ENCODE results near the gene MYO1D. TPM values are rescaled to one million over a fixed set of nuclear protein-coding genes. Genes with fewer than 3 reads are reported as not detected.

MYO1D gene
- total RNA-seq, 1 donor from 2014 or later: 24.9 TPM

DNA sequence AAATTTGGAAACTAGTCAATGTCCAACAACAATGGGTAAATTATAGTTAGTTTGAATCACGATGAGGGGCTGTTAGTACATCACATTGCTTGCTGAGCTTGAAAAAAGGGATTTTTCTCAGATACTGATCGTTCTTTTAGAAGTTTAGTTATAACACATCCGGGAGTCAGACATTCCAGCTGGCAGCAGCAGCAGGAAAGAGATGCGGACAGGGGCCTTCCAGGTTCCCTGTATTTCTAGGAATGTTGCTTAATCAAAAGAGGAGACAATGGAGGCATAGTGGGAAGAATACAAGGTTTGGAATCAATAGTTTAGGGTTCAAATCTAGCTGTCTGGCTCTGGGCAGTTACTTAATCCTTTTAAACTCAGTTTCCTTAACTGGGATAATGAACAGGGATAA is 362.3 kb downstream of the MYO1D start:
- TF ChIP-seq CTCF (conservative IDR thresholded peaks at IDR 0.05): no peak
- Mint-ChIP-seq H3K27me3 (peaks cover 1% of the 10 kb centered on the region), H3K4me3 (no peak overlapping the region), H3K9me3 (no peaks in the 10 kb centered on the region), H3K36me3 (no peaks in the 10 kb centered on the region), H3K4me1 (ENCODE audit: unreplicated experiment) (peaks cover 26% of the 10 kb centered on the region), H3K27ac (no peak overlapping the region)
- DNase-seq (ENCODE audit: extremely low spot score, unreplicated experiment): no peak

DNA sequence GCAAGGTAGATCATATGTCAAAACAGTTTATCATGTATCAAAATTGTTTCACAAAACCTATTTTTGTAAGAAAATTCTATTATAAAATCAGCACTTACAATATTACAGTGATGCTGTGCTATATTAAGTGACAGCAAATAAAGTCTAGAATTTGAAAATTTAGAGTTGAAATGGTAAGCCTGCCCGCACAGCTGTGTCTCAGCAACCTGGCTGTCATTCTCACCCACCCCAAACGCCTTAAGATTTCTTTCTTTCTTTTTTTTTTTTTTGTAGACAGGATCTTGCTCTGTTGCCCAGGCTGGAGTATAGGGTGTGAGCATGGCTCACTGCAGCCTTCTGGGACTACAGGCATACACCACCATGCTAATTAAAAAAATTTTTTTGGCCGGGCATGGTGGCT is 363.3 kb downstream of the MYO1D start:
- Mint-ChIP-seq H3K36me3 (no peaks in the 10 kb centered on the region), H3K9me3 (no peaks in the 10 kb centered on the region), H3K4me1 (ENCODE audit: unreplicated experiment) (peaks cover 24% of the 10 kb centered on the region), H3K27me3 (no peaks in the 10 kb centered on the region), H3K27ac (no peak overlapping the region), H3K4me3 (no peak overlapping the region)
- no peak for DNase-seq (ENCODE audit: extremely low spot score, unreplicated experiment)
- TF ChIP-seq CTCF (conservative IDR thresholded peaks at IDR 0.05): no peak

DNA sequence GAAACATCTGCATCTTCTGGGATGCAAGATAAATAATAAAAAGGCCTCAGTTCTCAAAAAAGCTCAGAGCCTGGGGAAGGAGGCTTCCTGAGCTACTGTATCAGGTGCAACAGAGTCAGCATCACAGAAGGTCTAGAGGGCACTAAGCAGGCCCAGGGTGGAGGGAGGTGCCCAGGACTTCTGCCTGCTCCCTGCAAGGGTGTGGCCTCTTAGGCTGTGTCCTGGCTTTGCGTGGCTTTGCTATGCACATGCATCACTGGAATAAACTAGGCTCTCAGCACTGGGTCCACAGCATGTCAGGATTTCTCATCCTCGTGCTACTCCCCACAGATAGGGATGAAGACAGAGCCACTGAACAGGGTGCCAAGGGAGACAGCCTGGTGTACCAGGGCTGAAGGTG is 364.6 kb downstream of the MYO1D start:
- H3K4me3 Mint-ChIP-seq: no peak overlapping the region

GRCh38 chr17:32510466-32510865 is 366.5 kb downstream of the MYO1D start:
- H3K27ac Mint-ChIP-seq: no peak overlapping the region
- no peak for TF ChIP-seq CTCF (conservative IDR thresholded peaks at IDR 0.05)
- no peaks in the 10 kb centered on the region for H3K9me3 Mint-ChIP-seq
- H3K36me3 Mint-ChIP-seq: no peaks in the 10 kb centered on the region
- peaks cover 6% of the 10 kb centered on the region for H3K4me1 Mint-ChIP-seq (ENCODE audit: unreplicated experiment)
- H3K4me3 Mint-ChIP-seq: no peak overlapping the region
- DNase-seq (ENCODE audit: extremely low spot score, unreplicated experiment): no peak
- no peaks in the 10 kb centered on the region for H3K27me3 Mint-ChIP-seq

More for the DNA sequence above, 364.6 kb downstream of the MYO1D start:
- Mint-ChIP-seq H3K36me3 (no peaks in the 10 kb centered on the region), H3K4me1 (ENCODE audit: unreplicated experiment) (peaks cover 16% of the 10 kb centered on the region), H3K27ac (no peak overlapping the region), H3K27me3 (no peaks in the 10 kb centered on the region), H3K9me3 (no peaks in the 10 kb centered on the region)
- no peak for TF ChIP-seq CTCF (conservative IDR thresholded peaks at IDR 0.05)
- DNase-seq (ENCODE audit: extremely low spot score, unreplicated experiment): no peak

- H3K4me3 Mint-ChIP-seq: no peak overlapping the region
- no peaks in the 10 kb centered on the region for H3K9me3 Mint-ChIP-seq
- DNase-seq (ENCODE audit: extremely low spot score, unreplicated experiment): no peak
- no peak overlapping the region for H3K27ac Mint-ChIP-seq
- H3K36me3 Mint-ChIP-seq: no peaks in the 10 kb centered on the region
- H3K27me3 Mint-ChIP-seq: no peaks in the 10 kb centered on the region
- peaks cover 6% of the 10 kb centered on the region for H3K4me1 Mint-ChIP-seq (ENCODE audit: unreplicated experiment)
- TF ChIP-seq CTCF (conservative IDR thresholded peaks at IDR 0.05): no peak
Measured at GRCh38 chr17:32508926-32509325, 368.0 kb downstream of the MYO1D start.
